ENCODE results near the gene ARHGAP27. TPM values are rescaled to one million over a fixed set of nuclear protein-coding genes. Genes with fewer than 3 reads are reported as not detected.

The ARHGAP27 gene
- polyA plus RNA-seq, 1 experiment, result 2.3 TPM

- CTCF ChIA-PET, result interaction anchor here (1.2 to 4.8 kb wide), 4 partner anchors 10 to 156 kb away, joined by 3 to 31 read pairs (median 8); no protein-coding TSS in a partner anchor
- POLR2A ChIA-PET, result no interaction called here
- no peak overlapping the region for H3K4me3 ChIP-seq (ENCODE audit: low read depth, low read length)
- H3K36me3 ChIP-seq (ENCODE audit: control insufficient read depth, insufficient read depth, low read length), result no peaks in the 10 kb centered on the region
- H3K27me3 ChIP-seq (ENCODE audit: control insufficient read depth, insufficient read depth, low read length), result no peaks in the 10 kb centered on the region
- DNase-seq (ENCODE audit: low read depth), result no peak
- no peak for TF ChIP-seq CTCF (IDR thresholded peaks at IDR 0.05; ENCODE audit: insufficient read depth, low read depth, low read length)
These were observed 58.2 kb downstream of the ARHGAP27 start for GRCh38 chr17:45374501-45374900.

DNA sequence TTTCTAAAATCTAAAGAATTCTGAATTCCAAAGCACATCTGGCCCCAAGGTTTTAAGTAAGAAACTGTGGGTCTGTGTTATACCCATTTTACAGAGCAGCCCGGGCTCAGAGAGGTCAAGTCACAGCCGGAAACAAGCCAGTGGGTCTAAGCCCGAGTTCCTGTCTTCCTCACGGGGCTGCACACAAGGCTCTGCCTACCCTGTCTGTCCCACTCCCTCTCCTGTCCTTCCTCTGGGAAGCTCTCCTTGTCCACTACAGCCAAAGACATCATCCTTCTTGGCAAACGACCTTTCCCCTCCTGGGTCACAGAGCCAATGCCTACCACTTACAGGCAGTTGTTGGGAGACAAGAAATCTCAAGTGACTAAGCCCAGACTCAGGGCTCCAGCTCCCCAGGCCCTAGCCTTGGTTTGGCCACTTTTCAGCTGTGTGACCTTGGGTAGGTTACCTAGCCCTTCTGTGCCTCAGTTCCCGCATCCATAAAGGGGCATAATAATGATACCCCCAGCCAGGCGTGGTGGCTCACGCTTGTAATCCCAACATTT lies 60.3 kb downstream of the ARHGAP27 start:
- TF ChIP-seq CTCF (IDR thresholded peaks at IDR 0.05; ENCODE audit: insufficient read depth, low read depth, low read length), result no peak
- no peak for DNase-seq (ENCODE audit: low read depth)
- POLR2A ChIA-PET, result interaction anchor here (1.0 kb wide), 1 partner anchor 222 kb away, joined by 3 read pairs; no protein-coding TSS in a partner anchor
- no peak overlapping the region for H3K4me3 ChIP-seq (ENCODE audit: low read depth, low read length)
- CTCF ChIA-PET, result interaction anchor here (0.6 to 4.8 kb wide), 11 partner anchors 10 to 757 kb away, joined by 3 to 31 read pairs (median 3); partner anchors contain the start of gene MAP3K14
- H3K36me3 ChIP-seq (ENCODE audit: control insufficient read depth, insufficient read depth, low read length), result no peaks in the 10 kb centered on the region
- H3K27me3 ChIP-seq (ENCODE audit: control insufficient read depth, insufficient read depth, low read length), result no peaks in the 10 kb centered on the region

DNA sequence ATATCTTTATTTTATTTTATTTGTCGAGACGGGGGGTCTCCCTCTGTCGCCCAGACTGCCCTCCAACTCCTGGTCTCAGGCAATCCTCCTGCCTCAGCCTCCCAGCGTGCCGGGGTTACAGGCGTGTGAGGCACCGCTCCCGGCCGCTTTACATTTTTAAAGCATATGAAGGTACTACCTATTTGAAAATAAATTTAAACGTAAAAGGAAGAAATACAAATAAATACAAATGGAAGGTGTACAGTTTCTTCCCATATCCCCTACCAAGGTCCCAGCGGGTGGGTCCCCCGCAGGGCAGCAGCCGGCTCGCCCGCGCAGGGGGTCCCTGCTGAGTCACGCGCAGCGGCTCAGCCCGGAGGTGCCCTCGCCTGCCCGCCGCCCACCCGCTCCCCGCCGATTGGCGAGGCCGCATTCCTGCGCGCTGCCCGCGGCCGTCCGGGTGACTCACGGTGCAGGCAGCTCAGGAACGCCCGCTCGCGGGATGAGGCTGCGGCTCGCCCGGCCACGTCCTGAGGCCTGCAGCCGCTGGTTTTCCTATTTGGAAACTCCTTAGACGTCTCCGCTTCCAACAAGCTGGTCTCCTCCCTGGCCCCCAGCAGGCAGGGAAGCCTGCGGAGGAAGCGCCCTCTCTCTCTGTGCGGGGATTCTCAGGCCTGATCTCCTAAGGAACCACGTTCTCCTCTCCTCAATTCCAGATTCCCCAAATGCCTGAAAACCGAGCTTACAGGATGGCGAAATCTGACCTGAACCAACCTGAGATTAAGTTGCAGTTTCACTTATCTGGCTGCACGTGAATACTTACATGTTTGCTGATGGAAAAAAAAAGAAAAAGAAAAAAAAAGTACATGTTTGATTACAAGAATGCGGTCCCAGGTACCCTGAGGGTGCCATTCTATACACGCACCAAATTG lies 61.0 kb downstream of the ARHGAP27 start:
- CTCF ChIA-PET, result interaction anchor here (0.6 to 4.8 kb wide), 15 partner anchors 9 to 757 kb away, joined by 3 to 31 read pairs (median 3); partner anchors contain the start of genes ACBD4 and MAP3K14
- no peak overlapping the region for H3K4me3 ChIP-seq (ENCODE audit: low read depth, low read length)
- POLR2A ChIA-PET, result interaction anchor here (1.0 kb wide), 1 partner anchor 222 kb away, joined by 3 read pairs; no protein-coding TSS in a partner anchor
- peak; percentile 91 for DNase-seq (ENCODE audit: low read depth)
- peak; percentile 33; the same call in 1 of the 2 replicates for TF ChIP-seq CTCF (IDR thresholded peaks at IDR 0.05; ENCODE audit: insufficient read depth, low read depth, low read length)
- H3K27me3 ChIP-seq (ENCODE audit: control insufficient read depth, insufficient read depth, low read length), result no peaks in the 10 kb centered on the region
- no peaks in the 10 kb centered on the region for H3K36me3 ChIP-seq (ENCODE audit: control insufficient read depth, insufficient read depth, low read length)

DNA sequence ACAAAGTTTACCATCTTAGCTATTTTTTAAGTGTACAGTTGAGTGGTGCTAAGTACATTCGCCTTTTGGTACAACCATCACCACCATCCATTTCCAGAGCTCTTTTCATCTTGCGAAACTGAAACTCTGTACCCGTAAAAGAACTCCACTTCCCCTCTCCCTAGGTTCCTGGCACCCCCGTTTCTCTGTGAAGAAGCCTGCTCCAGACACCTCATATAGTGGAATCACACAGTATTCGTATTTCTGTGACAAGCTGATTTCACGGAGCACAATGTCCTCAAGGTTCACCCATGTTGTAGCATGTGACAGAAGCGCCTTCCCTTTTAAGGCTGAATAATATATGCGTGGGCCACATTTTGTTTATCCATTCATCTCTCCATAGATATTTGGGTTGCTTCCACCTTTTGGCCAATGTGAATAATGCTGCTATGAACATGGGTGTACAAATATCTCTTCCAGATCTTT lies 61.7 kb downstream of the ARHGAP27 start:
- POLR2A ChIA-PET, result no interaction called here
- no peak overlapping the region for H3K4me3 ChIP-seq (ENCODE audit: low read depth, low read length)
- H3K27me3 ChIP-seq (ENCODE audit: control insufficient read depth, insufficient read depth, low read length), result no peaks in the 10 kb centered on the region
- DNase-seq (ENCODE audit: low read depth), result no peak
- H3K36me3 ChIP-seq (ENCODE audit: control insufficient read depth, insufficient read depth, low read length), result no peaks in the 10 kb centered on the region
- no peak for TF ChIP-seq CTCF (IDR thresholded peaks at IDR 0.05; ENCODE audit: insufficient read depth, low read depth, low read length)
- CTCF ChIA-PET, result interaction anchor here (1.0 to 2.9 kb wide), 7 partner anchors 10 to 235 kb away, joined by 3 to 8 read pairs (median 4); partner anchors contain the start of gene ACBD4

DNA sequence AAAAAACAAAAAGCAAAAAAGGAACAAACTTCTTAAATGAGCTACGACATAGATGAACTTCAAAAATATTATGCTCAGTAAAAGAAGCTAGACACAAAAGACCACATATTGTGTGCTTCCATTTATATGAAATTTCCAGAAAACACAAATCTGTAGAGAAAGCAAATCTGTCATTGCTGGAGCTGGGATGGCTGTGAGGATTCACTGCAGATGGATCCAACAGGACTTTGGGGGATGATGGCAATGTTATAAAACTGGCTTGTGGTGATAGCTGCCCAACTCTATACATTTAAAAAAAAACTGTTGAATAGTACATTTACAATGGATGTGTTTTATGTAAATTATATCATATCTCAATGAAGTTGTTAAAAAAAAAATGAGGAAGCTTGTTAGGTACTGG lies 63.2 kb downstream of the ARHGAP27 start:
- Histone ChIP-seq H3K27me3 (ENCODE audit: control insufficient read depth, insufficient read depth, low read length) (no peaks in the 10 kb centered on the region), H3K4me3 (ENCODE audit: low read depth, low read length) (no peak overlapping the region), H3K36me3 (ENCODE audit: control insufficient read depth, insufficient read depth, low read length) (no peaks in the 10 kb centered on the region)
- TF ChIP-seq CTCF (IDR thresholded peaks at IDR 0.05; ENCODE audit: insufficient read depth, low read depth, low read length), result no peak
- ChIA-PET CTCF (interaction anchor here (0.6 to 2.9 kb wide), 10 partner anchors 16 to 351 kb away, joined by 3 to 9 read pairs (median 4); partner anchors contain the start of genes ACBD4 and MAP3K14), POLR2A (interaction anchor here (0.6 to 1.1 kb wide), 4 partner anchors 24 to 224 kb away, joined by 3 to 6 read pairs (median 4); no protein-coding TSS in a partner anchor)
- DNase-seq (ENCODE audit: low read depth), result no peak

Measured in BJ (cell line).